D721Med (cell line): ENCODE results near the gene TTBK2.

Source experiments
- DNase-seq: peaks from one replicate; pipeline ENCODE4 v3.0.0; 2011; ENCODE audit warnings: low spot score; ENCODE audit not compliant: insufficient read length
- FAIRE-seq: peaks from 2 replicates; lab custom pipeline; 2011; peaks lifted over from hg19 to GRCh38; lab: Jason Lieb, UNC
- CTCF ChIP-seq: IDR thresholded peaks from 2 replicates; pipeline ENCODE4 v1.5.1; 2012; ENCODE audit warnings: mild to moderate bottlenecking, control low read depth; ENCODE audit not compliant: insufficient read depth; ENCODE audit errors: missing control alignments

TTBK2 gene

GRCh38 chr15:42711746-42712145 lies 208.8 kb downstream of the TTBK2 start:
- FAIRE-seq (no peak), DNase-seq (no peak)
- TF ChIP-seq CTCF: no peak

GRCh38 chr15:42710662-42711061 lies 209.9 kb downstream of the TTBK2 start:
- no peak for FAIRE-seq
- no peak for TF ChIP-seq CTCF

GRCh38 chr15:42707873-42708544 lies 212.6 kb downstream of the TTBK2 start:
- no peak for TF ChIP-seq CTCF
- DNase-seq (no peak), FAIRE-seq (no peak)

More at GRCh38 chr15:42710662-42711061, 209.9 kb downstream of the TTBK2 start:
- DNase-seq: no peak

GRCh38 chr15:42707068-42707467 lies 213.5 kb downstream of the TTBK2 start:
- DNase-seq (no peak), FAIRE-seq (no peak)
- no peak for TF ChIP-seq CTCF

- FAIRE-seq (no peak), DNase-seq (no peak)
- no peak for TF ChIP-seq CTCF
These were observed 215.2 kb downstream of the TTBK2 start for GRCh38 chr15:42705336-42705735.

GRCh38 chr15:42704492-42704926 lies 216.1 kb downstream of the TTBK2 start:
- DNase-seq: peak; percentile 64
- no peak for FAIRE-seq
- TF ChIP-seq CTCF: peak; percentile 25

- FAIRE-seq: no peak
- TF ChIP-seq CTCF: no peak
- no peak for DNase-seq
These were observed 224.0 kb downstream of the TTBK2 start for GRCh38 chr15:42696626-42697025.
